ENCODE results near the gene SLC29A3. TPM values are rescaled to one million over a fixed set of nuclear protein-coding genes. Genes with fewer than 3 reads are reported as not detected.

SLC29A3 gene
- total RNA-seq, 1 donor, result 2.5 TPM

- H3K27me3 ChIP-seq (ENCODE audit: insufficient read depth, low read length), result peaks cover 66% of the 10 kb centered on the region
- H3K79me2 ChIP-seq (ENCODE audit: insufficient read depth, low read length), result no peaks in the 10 kb centered on the region
- no peak overlapping the region for H3K4me2 ChIP-seq (ENCODE audit: insufficient read depth, low read length)
- H3K36me3 ChIP-seq (ENCODE audit: insufficient read depth, low read length), result no peaks in the 10 kb centered on the region
- DNase-seq (ENCODE audit: insufficient read length, low spot score, missing footprints), result peak; percentile 86
- H3K4me3 ChIP-seq (ENCODE audit: insufficient read depth, low read length), result no peak overlapping the region
- no peak for TF ChIP-seq CTCF (IDR thresholded peaks at IDR 0.05; ENCODE audit: extremely low read depth, low read depth, low read length)
- H3K9me3 ChIP-seq (ENCODE audit: low read depth, low read length), result no peaks in the 10 kb centered on the region
- no peak overlapping the region for H3K27ac ChIP-seq (ENCODE audit: low read depth, low read length)
- H2AFZ ChIP-seq (ENCODE audit: low read length), result no peak overlapping the region
- H3K4me1 ChIP-seq (ENCODE audit: insufficient read depth, low read length), result no peaks in the 10 kb centered on the region
- H4K20me1 ChIP-seq (ENCODE audit: insufficient read depth, low read length), result no peaks in the 10 kb centered on the region
These were observed 78.5 kb downstream of the SLC29A3 start for GRCh38 chr10:71397296-71398212.

GRCh38 chr10:71398976-71399375 is 79.9 kb downstream of the SLC29A3 start:
- Histone ChIP-seq H3K9me3 (ENCODE audit: low read depth, low read length) (no peaks in the 10 kb centered on the region), H3K27me3 (ENCODE audit: insufficient read depth, low read length) (peaks cover 62% of the 10 kb centered on the region), H3K4me2 (ENCODE audit: insufficient read depth, low read length) (no peak overlapping the region), H2AFZ (ENCODE audit: low read length) (no peak overlapping the region), H3K4me3 (ENCODE audit: insufficient read depth, low read length) (no peak overlapping the region), H3K4me1 (ENCODE audit: insufficient read depth, low read length) (no peaks in the 10 kb centered on the region), H3K79me2 (ENCODE audit: insufficient read depth, low read length) (no peaks in the 10 kb centered on the region), H3K27ac (ENCODE audit: low read depth, low read length) (no peak overlapping the region), H3K36me3 (ENCODE audit: insufficient read depth, low read length) (no peaks in the 10 kb centered on the region), H4K20me1 (ENCODE audit: insufficient read depth, low read length) (no peaks in the 10 kb centered on the region)
- no peak for TF ChIP-seq CTCF (IDR thresholded peaks at IDR 0.05; ENCODE audit: extremely low read depth, low read depth, low read length)
- DNase-seq (ENCODE audit: insufficient read length, low spot score, missing footprints), result no peak

GRCh38 chr10:71399946-71400345 is 80.9 kb downstream of the SLC29A3 start:
- Histone ChIP-seq H3K9me3 (ENCODE audit: low read depth, low read length) (no peaks in the 10 kb centered on the region), H3K27ac (ENCODE audit: low read depth, low read length) (no peak overlapping the region), H3K36me3 (ENCODE audit: insufficient read depth, low read length) (no peaks in the 10 kb centered on the region), H4K20me1 (ENCODE audit: insufficient read depth, low read length) (no peaks in the 10 kb centered on the region), H3K4me3 (ENCODE audit: insufficient read depth, low read length) (no peak overlapping the region), H3K4me2 (ENCODE audit: insufficient read depth, low read length) (no peak overlapping the region), H2AFZ (ENCODE audit: low read length) (no peak overlapping the region), H3K79me2 (ENCODE audit: insufficient read depth, low read length) (no peaks in the 10 kb centered on the region), H3K27me3 (ENCODE audit: insufficient read depth, low read length) (peaks cover 61% of the 10 kb centered on the region), H3K4me1 (ENCODE audit: insufficient read depth, low read length) (no peaks in the 10 kb centered on the region)
- TF ChIP-seq CTCF (IDR thresholded peaks at IDR 0.05; ENCODE audit: extremely low read depth, low read depth, low read length), result no peak
- no peak for DNase-seq (ENCODE audit: insufficient read length, low spot score, missing footprints)

GRCh38 chr10:71401056-71401455 is 82.0 kb downstream of the SLC29A3 start:
- no peak for DNase-seq (ENCODE audit: insufficient read length, low spot score, missing footprints)
- H2AFZ ChIP-seq (ENCODE audit: low read length), result no peak overlapping the region
- H4K20me1 ChIP-seq (ENCODE audit: insufficient read depth, low read length), result no peaks in the 10 kb centered on the region
- no peaks in the 10 kb centered on the region for H3K4me1 ChIP-seq (ENCODE audit: insufficient read depth, low read length)
- no peaks in the 10 kb centered on the region for H3K36me3 ChIP-seq (ENCODE audit: insufficient read depth, low read length)
- H3K27me3 ChIP-seq (ENCODE audit: insufficient read depth, low read length), result peaks cover 54% of the 10 kb centered on the region
- no peak for TF ChIP-seq CTCF (IDR thresholded peaks at IDR 0.05; ENCODE audit: extremely low read depth, low read depth, low read length)
- H3K27ac ChIP-seq (ENCODE audit: low read depth, low read length), result no peak overlapping the region
- no peaks in the 10 kb centered on the region for H3K79me2 ChIP-seq (ENCODE audit: insufficient read depth, low read length)
- H3K4me2 ChIP-seq (ENCODE audit: insufficient read depth, low read length), result no peak overlapping the region
- no peak overlapping the region for H3K4me3 ChIP-seq (ENCODE audit: insufficient read depth, low read length)
- H3K9me3 ChIP-seq (ENCODE audit: low read depth, low read length), result no peaks in the 10 kb centered on the region
